Smooth muscle cell (in vitro differentiated cells): ENCODE data around the gene GNAT1. TPM values are rescaled to one million over a fixed set of nuclear protein-coding genes. Genes with fewer than 3 reads are reported as not detected.

Experiments used
- DNase-seq: peaks from one replicate; lab custom pipeline; 2025; ENCODE audit not compliant: unreplicated experiment; lab: John Stamatoyannopoulos, UW
- H2AFZ ChIP-seq: fragments of 200-600 bp; sonication (generic); 2 replicates; pipeline ENCODE4 v1.6.0; 2016; ENCODE audit warnings: antibody characterized with exemption, low read depth, mild to moderate bottlenecking
- H3F3A ChIP-seq: fragments of 200-600 bp; sonication (generic); 2 replicates; pipeline ENCODE4 v1.6.0; 2017; ENCODE audit warnings: antibody characterized with exemption, low read depth
- H3K27ac ChIP-seq: fragments of 200-600 bp; sonication (generic); 2 replicates; pipeline ENCODE4 v1.5.1; 2016; ENCODE audit warnings: low read depth, mild to moderate bottlenecking
- H3K27me3 ChIP-seq: fragments of 200-600 bp; sonication (generic); 2 replicates; pipeline ENCODE4 v1.6.1; 2016; ENCODE audit warnings: low read depth, mild to moderate bottlenecking
- H3K36me3 ChIP-seq: fragments of 200-600 bp; sonication (generic); 2 replicates; pipeline ENCODE4 v1.5.1; 2016; ENCODE audit warnings: low read depth
- H3K4me1 ChIP-seq: fragments of 200-600 bp; sonication (generic); 2 replicates; pipeline ENCODE4 v1.5.1; 2016; ENCODE audit warnings: low read depth
- H3K4me2 ChIP-seq: fragments of 200-600 bp; sonication (generic); 2 replicates; pipeline ENCODE4 v1.6.0; 2016; ENCODE audit warnings: mild to moderate bottlenecking
- H3K4me3 ChIP-seq: fragments of 200-600 bp; sonication (generic); 2 replicates; pipeline ENCODE4 v1.5.1; 2016; ENCODE audit warnings: mild to moderate bottlenecking
- H3K79me2 ChIP-seq: fragments of 200-600 bp; sonication (generic); 2 replicates; pipeline ENCODE4 v1.6.0; 2016; ENCODE audit warnings: low read depth, mild to moderate bottlenecking
- H3K9ac ChIP-seq: fragments of 200-600 bp; sonication (generic); 2 replicates; pipeline ENCODE4 v1.6.0; 2016; ENCODE audit warnings: low read depth
- H3K9me3 ChIP-seq: fragments of 200-600 bp; sonication (generic); replicated peaks from 2 replicates; pipeline ENCODE4 v1.5.1; 2016; ENCODE audit warnings: low read depth
- H4K20me1 ChIP-seq: fragments of 200-600 bp; sonication (generic); 2 replicates; pipeline ENCODE4 v1.6.0; 2016; ENCODE audit warnings: low read depth
- CTCF ChIP-seq: fragments of 200-600 bp; sonication (generic); IDR thresholded peaks from 2 replicates; pipeline ENCODE4 v1.5.1; 2017; ENCODE audit warnings: borderline replicate concordance, mild to moderate bottlenecking, antibody characterized with exemption; ENCODE audit not compliant: insufficient read depth, poor library complexity, severe bottlenecking
- WGBS: methylation state at CpG from one replicate; pipeline ENCODE4 v1.1.7; 2016; ENCODE audit warnings: low lambda C conversion rate; 5-methylcytosine and 5-hydroxymethylcytosine counted together
- polyA plus RNA-seq: library from polyadenylated mRNA; unstranded; fragments of >200 nt; fragmentation: Nextera tagmentation; extraction: Ambion mirVana; gene quantifications from 2 replicates; pipeline ENCODE4 v1.2.1, GENCODE V29; 2016
- total RNA-seq: library from RNA; depleted of rRNA; stranded (reverse); fragments of >200 nt; gene quantifications from 2 replicates; pipeline ENCODE4 v1.2.3, GENCODE V29; 2014

The GNAT1 gene
- total and polyA plus RNA-seq, 2 experiments from 2014 or later: not detected

- H3K9me3 ChIP-seq: no peaks in the 10 kb centered on the region
- H3K36me3 ChIP-seq: no peaks in the 10 kb centered on the region
- TF ChIP-seq CTCF: no peak
- H3K4me2 ChIP-seq: no peak overlapping the region
- no peaks in the 10 kb centered on the region for H3K4me1 ChIP-seq
- H3K9ac ChIP-seq: no peak overlapping the region
- peaks cover 4% of the 10 kb centered on the region for H3K27me3 ChIP-seq
- H3K79me2 ChIP-seq: no peaks in the 10 kb centered on the region
- DNase-seq: no peak
- H3F3A ChIP-seq: peaks cover 6% of the 10 kb centered on the region
- no peak overlapping the region for H3K4me3 ChIP-seq
- H4K20me1 ChIP-seq: no peaks in the 10 kb centered on the region
- WGBS: 98% methylated on average over 26 of the region's 26 CpGs
- no peak overlapping the region for H2AFZ ChIP-seq
- no peak overlapping the region for H3K27ac ChIP-seq
Observed at GRCh38 chr3:50182533-50183099, 8.8 kb upstream of the GNAT1 start.

GRCh38 chr3:50183755-50184154, 7.7 kb upstream of the GNAT1 start:
- Histone ChIP-seq H2AFZ (no peak overlapping the region), H3K79me2 (no peaks in the 10 kb centered on the region), H4K20me1 (no peaks in the 10 kb centered on the region), H3K4me3 (no peak overlapping the region), H3K27me3 (peaks cover 3% of the 10 kb centered on the region), H3F3A (peaks cover 6% of the 10 kb centered on the region), H3K36me3 (no peaks in the 10 kb centered on the region), H3K4me1 (no peaks in the 10 kb centered on the region), H3K9me3 (no peaks in the 10 kb centered on the region), H3K9ac (no peak overlapping the region), H3K27ac (no peak overlapping the region), H3K4me2 (no peak overlapping the region)
- TF ChIP-seq CTCF: no peak
- WGBS: 86% methylated on average over 6 of the region's 6 CpGs
- DNase-seq: no peak

- H3K4me2 ChIP-seq: no peak overlapping the region
- no peaks in the 10 kb centered on the region for H3K79me2 ChIP-seq
- no peak overlapping the region for H3K4me3 ChIP-seq
- peaks cover 5% of the 10 kb centered on the region for H3F3A ChIP-seq
- H3K9ac ChIP-seq: no peak overlapping the region
- DNase-seq: no peak
- H4K20me1 ChIP-seq: no peaks in the 10 kb centered on the region
- peaks cover 3% of the 10 kb centered on the region for H3K27me3 ChIP-seq
- no peaks in the 10 kb centered on the region for H3K9me3 ChIP-seq
- H3K4me1 ChIP-seq: no peaks in the 10 kb centered on the region
- no peak overlapping the region for H3K27ac ChIP-seq
- 95% methylated on average over 21 of the region's 21 CpGs for WGBS
- H2AFZ ChIP-seq: no peak overlapping the region
- no peaks in the 10 kb centered on the region for H3K36me3 ChIP-seq
- TF ChIP-seq CTCF: no peak
Observed at GRCh38 chr3:50184242-50184978, 7.0 kb upstream of the GNAT1 start.
